ENCODE measurements around the gene CRYZL1.

DNA sequence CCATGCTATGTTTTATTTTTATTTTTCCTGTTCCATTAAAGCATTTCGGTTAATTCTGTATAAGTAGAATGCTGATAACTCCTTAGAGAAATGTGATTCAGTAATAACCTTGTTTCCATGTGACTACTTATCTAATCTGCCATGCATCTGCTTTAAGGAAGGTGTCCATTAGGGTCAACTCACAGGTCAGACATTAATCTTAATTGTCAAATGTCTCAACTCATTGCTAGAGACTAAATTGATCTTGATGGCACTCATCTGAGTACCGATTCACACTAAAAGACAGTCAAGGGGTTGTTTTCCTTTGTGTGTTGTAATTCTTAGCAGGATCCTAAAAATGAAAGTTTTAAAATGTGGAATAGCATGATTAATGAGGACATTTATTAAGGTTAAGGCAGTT is 42.5 kb upstream of the CRYZL1 start:
- TF ChIP-seq EZH2 (IDR thresholded peaks at IDR 0.05) = no peak
- no peak for TF ChIP-seq POLR2AphosphoS5 (IDR thresholded peaks at IDR 0.05; ENCODE audit: borderline replicate concordance, low read depth, low read length)
